ENCODE data around the gene KATNB1. TPM values are rescaled to one million over a fixed set of nuclear protein-coding genes. Genes with fewer than 3 reads are reported as not detected.

The KATNB1 gene
- 34.6 and 40.9 TPM in 2 replicates for total RNA-seq

DNA sequence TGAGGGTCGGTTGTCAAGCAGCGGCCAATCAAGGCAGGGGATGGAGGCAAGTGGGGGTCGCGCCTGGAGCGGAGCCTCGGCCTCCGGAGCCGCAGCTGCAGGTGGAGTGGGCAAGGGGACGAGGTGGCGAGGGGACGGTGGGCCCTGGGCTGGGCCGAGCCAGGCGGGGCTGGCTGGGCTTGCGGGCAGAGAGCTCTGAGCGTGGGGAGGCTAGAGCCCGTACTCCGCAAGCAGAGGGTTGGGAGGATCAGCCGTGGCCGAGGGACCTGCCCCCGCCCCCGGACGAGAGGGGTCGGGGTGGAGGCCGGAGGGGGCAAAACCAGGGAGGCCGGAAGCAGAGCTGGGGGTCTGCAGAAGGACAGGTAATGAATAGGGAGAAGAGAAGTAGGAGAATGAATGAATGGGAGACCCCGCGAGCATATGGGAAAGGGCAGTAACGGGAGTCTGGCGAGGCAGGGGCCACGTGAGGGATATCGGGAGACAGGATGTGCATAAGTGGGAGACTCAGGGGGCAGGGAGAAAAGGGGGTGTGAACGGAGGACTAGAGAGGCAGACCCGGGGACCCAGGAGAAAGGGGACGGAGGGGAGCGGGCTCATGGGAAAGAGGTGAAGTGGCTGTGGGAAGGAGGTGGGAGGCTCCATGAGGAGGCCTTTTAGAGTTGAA, at the start of gene KATNB1:
KATNB1 (plus strand) TSS at position 16 of the 664 bp plus-strand sequence. CDS start 1,474 bp downstream, outside the sequence.

GRCh38 chr16:57694725-57695679, 40.6 kb upstream of the KATNB1 start, which contains the start of gene DRC7:
Gene DRC7 (plus strand): TSS chr16:57694806. CDS start chr16:57697950, 3,144 bp downstream.

DNA sequence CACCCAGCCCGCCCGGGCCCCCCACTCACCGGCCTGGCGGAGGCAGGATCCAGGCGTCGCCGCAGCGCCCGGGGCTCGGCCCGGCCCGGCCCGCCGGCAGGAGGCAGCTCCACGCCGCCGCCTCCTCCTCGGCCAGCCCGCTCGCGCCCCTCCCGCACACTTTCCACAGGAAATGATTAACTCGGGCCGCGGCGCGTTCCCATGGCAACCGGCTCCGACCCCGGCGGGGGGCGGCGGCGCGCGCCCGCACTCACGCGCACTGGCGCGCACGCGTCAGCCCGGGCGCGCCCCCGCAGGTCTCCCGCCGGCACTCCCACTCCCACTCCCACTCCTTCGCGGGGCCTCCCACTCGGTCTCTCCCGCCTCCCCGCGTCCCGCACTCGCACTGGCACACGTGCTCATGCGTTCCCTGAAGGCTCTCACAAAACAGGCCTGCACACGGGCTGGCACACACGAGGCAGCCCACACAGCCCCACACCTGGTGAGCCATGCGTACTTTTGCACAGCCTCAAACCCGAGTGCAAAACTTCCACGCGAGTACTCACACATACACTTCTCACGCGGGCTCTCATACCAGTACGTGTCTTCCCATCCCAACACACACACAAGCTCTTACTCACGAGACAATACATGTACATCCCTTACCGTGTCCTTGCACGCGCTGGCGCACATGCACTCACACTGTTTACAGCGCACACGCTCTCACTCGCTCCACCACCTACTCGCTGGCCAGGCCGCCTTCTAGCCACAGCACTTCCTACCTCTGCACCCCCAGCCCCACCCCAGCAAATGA, 67.0 kb downstream of the KATNB1 start, which contains the start of gene KIFC3:
KIFC3 (minus strand) TSS at position 151 of the 793 bp plus-strand sequence. CDS start 4,248 bp downstream, outside the sequence.

Other genes starting within 250 kb of the KATNB1 start
- 43.5 and 47.9 TPM in 2 replicates for gene DOK4, start 249.3 kb upstream of the KATNB1 start, total RNA-seq
- gene CCDC102A, start 199.2 kb upstream of the KATNB1 start, total RNA-seq = 16.1 and 21.0 TPM in 2 replicates
- gene ADGRG5, start 193.1 kb upstream of the KATNB1 start, total RNA-seq = not detected in 2 replicates
- under 0.01 TPM in 2 replicates for gene ADGRG1, start 107.1 kb upstream of the KATNB1 start, total RNA-seq
- gene ADGRG3, start 67.5 kb upstream of the KATNB1 start, total RNA-seq = not detected in 2 replicates
- not detected in 2 replicates for gene DRC7, start 41.0 kb upstream of the KATNB1 start, total RNA-seq
- 38.3 and 44.1 TPM in 2 replicates for gene KIFC3, start 66.7 kb downstream of the KATNB1 start, total RNA-seq
- not detected in 2 replicates for gene CNGB1, start 235.4 kb downstream of the KATNB1 start, total RNA-seq